Skin epidermis (tissue), 12 donors: ENCODE results near the gene PELI1.

ENCODE experiments used
- H3K27ac ChIP-seq, 21 experiments: fragments of 200-600 bp; sonication (generic) in 11 of 21; one replicate each; pipeline ENCODE4 v1.5.0; 2020; ENCODE audit warnings: mild to moderate bottlenecking in 3 of 21, inconsistent platforms in 2 of 21, moderate library complexity in 2 of 21
- H3K4me3 ChIP-seq, 7 experiments: fragments of 200-600 bp; sonication (generic) in 2 of 7; one replicate each; pipeline ENCODE4 v1.5.0; 2020; ENCODE audit warnings: inconsistent platforms in 2 of 7, mild to moderate bottlenecking in 2 of 7, moderate library complexity in 1 of 7

PELI1 gene, protein sequence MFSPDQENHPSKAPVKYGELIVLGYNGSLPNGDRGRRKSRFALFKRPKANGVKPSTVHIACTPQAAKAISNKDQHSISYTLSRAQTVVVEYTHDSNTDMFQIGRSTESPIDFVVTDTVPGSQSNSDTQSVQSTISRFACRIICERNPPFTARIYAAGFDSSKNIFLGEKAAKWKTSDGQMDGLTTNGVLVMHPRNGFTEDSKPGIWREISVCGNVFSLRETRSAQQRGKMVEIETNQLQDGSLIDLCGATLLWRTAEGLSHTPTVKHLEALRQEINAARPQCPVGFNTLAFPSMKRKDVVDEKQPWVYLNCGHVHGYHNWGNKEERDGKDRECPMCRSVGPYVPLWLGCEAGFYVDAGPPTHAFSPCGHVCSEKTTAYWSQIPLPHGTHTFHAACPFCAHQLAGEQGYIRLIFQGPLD

DNA sequence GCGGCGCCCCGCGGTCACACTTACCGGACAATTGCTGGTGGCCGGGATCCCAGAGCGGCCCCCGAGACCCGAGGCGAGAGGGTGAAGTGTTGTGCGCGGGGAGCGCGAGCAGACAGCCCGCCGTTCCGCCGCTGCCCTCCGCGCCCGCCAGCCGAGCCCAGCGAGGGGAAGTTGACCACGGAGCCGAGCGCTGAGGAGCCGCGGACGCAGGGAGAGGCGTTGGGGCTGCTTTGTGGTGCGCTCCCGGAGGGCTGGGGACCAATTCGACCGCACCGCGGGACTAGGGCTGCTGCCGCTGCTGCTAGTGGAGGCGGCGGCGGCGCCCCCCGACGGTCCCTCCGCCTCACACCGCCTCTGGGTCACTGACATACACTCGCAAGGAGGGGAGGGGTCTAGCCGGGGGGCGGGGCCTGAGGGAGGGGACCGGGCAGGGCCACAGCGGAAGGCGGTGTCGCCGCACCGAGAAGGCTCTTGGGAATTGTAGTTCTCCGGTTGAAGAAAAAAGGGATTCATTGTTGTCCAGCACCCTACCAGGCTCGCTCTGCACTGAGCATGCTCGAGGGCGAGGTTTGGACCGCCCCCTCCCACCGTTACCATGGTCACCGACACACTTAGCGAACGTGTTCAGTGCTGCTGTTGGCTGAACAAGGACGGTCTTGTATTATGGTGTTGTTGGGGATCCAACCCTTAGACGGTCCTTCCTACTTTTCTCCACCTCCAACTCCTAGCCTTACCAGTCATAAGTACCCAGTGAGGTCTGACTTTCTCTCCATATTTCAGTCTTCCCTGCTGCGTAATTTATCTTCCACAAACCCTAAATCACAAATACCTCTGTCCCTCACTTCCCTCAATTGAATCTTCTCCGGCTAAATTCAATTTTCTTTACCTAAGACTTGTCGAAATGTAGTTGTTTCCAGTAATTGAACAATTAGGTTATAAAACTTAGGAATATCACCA, at the start of gene PELI1:
Gene PELI1 (minus strand): TSS at position 364 of the 957 bp plus-strand sequence. CDS start 36,110 bp downstream, outside the sequence.
- peak within 1 kb of the TSS; percentile 84 to 99 (median 98) for H3K27ac ChIP-seq
- peak within 1 kb of the TSS; percentile 63 to 98 (median 93) for H3K4me3 ChIP-seq

DNA sequence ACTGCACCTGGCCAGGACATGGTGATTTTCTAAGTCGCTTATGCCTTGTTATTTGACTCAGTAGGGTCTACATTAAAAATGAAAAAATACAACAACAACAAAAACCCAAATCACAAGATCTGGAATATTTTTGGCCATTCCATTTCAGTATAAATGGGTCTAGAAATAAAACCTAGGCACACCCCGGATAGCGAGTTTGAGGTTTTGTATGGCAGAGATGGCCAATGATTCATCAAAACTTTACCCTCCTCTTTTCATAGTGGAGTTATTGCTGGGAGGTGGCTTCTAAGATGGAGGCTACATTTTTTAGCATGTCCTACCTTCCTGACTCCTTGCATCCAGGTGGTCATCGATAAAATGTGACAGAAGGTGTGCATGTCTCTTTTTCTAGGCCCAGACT, 49.3 kb upstream of the PELI1 start:
- no peak overlapping the region for H3K27ac ChIP-seq
- H3K4me3 ChIP-seq, result no peak overlapping the region

DNA sequence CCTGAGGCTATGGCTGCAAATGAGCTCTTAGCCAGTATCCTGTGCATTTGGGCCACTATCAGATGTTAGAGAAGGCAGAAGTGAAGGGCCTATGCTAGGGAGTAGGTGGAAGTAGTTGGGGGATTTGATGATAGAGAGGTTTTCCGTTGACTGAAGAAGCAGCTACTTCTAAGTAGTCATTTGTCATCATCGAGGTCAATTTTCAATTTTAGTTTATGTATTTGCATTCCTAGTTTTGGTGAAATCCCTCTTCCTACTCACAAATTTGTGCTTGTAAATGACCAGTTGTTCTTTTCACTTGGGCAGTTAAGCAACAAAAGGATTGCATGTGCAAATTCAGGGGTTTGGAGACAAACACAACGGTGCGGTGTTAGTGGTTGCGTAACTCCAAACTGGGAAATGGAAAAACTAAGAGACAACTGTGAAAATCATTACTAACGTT, 48.5 kb upstream of the PELI1 start:
- H3K4me3 ChIP-seq, result no peak overlapping the region
- H3K27ac ChIP-seq, result peak overlapping the region in 8 of 21 experiments; percentile 0 to 45 (median 32)

DNA sequence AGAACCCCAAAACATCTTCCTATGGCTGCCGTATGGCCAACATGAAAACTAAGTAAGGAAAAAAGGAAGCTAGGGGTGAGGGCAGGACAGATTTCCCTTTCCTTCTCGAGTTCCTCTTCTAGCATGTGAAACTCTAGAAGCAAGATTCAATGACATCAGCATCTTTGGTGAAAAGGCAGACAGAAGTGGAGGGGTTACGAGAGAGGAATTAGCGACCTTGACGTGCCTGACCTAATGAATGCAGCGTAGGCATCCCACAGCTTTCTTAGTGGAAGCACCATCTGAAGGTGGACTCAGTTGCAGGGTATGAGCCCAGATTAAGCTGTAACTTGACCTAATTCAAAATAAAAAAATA, 47.9 kb upstream of the PELI1 start:
- Histone ChIP-seq H3K27ac (peak overlapping the region in 9 of 21 experiments; percentile 0 to 45 (median 32)), H3K4me3 (no peak overlapping the region)

DNA sequence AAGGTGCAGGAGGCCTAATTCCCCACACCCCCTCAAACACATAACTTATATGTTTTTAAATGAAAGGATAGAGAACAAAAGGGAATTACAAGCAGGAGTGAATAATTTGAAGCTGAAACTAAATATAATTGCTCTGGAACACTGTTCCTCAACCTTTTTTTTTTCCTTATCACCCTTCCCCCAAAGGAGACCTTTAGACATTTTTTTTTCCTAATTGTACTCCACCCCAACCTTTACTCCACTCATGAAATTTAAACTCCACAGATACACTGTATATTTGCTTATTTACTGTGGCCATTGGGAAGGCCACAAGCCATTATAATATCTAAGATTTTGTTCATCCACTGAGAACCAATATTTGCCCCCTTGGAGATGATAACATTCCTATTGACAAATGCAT, 45.4 kb upstream of the PELI1 start:
- Histone ChIP-seq H3K4me3 (no peak overlapping the region), H3K27ac (peak overlapping the region in 1 of 21 experiments; percentile 14)

DNA sequence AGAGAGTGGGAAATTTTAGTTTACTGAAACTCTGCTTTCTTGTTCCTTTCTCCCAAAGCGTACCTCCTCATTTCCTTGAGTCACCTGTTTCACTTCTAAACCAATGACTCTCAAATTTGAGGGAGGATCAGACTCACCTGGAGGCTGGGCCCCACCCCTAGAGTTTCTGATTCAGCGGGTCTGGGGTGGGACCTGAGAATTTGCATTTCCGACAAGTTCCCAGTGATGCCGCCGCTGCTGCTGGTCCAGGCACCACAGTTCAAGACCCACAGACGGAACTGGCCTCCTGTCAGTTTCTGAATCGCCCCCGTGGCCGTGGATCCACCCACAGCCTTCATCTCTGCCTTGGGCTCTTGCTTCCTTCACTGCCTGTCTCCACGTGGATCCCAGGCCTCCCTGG, 44.9 kb upstream of the PELI1 start:
- Histone ChIP-seq H3K4me3 (no peak overlapping the region), H3K27ac (no peak overlapping the region)

DNA sequence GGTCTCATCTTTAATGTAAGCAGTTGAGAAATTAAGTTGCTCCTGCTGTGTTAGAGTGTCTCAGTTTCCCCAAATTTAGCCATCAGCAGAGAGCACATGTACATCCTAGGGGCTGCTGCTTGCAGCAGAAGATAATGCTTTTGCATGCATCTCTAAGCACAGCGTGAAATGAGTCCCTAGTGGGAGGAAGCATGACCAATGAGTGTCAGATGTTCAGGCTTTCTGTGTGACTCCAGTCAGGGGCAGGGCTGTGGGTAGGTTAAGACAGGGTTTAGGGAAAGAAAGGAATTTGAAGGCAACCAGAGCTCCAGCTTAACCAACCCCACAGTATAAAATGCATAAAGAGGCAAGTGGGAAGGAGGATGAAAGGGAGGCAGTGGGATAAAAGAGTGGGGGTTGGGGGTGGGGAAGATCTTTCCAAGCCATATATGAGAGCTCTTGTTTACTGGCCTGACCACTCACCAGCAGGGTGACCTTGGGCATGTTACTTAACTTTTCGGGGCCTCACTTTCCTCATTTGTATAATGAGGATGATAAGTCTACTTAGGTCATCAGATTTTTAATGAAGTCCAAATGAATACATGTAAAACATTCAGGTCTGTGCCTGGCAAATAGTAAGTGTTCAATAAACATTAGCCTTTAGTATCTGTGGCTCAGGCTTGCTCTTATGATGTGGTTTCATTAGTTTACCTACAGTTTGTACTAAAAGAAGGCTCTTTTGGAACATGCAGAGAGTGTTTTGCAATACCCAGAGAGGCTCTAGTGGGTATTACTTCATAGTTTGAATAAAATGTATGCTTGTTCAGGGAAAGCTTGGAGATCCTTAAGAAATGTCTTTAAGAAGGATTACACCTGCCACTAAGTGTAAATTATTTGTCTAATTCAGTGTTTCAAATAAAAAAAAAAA, 42.7 kb upstream of the PELI1 start:
- Histone ChIP-seq H3K4me3 (no peak overlapping the region), H3K27ac (no peak overlapping the region)

DNA sequence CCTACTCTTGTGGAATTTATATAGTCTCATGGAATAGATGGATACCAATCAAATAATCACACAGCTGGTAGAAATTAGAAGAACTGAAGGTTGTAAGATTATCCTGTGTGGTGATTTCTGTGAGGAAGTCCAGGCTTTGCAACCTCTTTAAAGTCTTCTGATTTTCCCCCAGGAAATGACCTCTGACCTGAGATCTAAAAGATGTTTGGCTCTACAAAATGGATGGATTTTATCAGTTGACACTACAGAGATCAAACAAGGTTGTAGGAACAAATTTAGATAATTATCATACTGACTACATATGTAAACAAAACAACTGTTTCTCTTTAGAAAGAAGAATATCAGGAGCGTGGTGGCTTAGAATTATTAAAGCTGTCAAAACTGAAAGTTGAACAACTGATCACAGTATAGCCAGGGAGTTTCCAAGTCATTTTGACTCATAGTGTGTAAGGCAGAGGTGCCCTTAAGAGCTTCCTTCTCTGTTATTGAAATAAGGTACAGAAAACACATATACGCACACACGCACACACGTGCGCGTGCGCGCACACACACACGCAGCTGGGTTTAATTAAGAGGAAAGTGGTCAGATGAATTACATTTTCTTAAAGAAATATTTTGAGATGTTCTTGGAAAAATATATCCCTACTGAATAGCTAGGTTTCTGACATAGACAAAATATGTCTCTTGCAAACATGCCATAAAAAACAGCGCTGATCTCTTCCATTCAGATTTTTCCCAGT, 35.5 kb upstream of the PELI1 start:
- H3K4me3 ChIP-seq, result no peak overlapping the region
- H3K27ac ChIP-seq, result peak overlapping the region in 3 of 21 experiments; percentile 2 to 43 (median 7)

DNA sequence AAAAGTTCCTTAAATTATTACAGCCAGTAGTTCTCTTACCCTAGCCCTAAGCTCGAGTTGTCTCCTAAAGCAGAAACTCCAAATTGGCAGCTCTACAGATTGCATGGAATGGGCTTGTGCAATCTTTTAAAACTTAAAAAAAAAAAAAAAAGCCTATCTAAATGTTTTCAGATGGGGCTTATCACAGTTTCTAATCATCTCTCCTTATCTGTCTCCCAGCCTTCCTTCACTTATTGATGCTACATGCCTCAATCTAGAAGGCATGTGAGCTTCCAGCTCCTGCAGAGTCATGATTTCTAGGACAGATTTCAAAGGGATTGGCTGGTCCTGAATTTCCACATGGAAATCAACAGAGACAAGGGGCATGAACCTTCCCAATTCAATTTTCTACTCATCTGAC, 33.1 kb upstream of the PELI1 start:
- H3K4me3 ChIP-seq, result no peak overlapping the region
- H3K27ac ChIP-seq, result peak overlapping the region in 1 of 21 experiments; percentile 8

DNA sequence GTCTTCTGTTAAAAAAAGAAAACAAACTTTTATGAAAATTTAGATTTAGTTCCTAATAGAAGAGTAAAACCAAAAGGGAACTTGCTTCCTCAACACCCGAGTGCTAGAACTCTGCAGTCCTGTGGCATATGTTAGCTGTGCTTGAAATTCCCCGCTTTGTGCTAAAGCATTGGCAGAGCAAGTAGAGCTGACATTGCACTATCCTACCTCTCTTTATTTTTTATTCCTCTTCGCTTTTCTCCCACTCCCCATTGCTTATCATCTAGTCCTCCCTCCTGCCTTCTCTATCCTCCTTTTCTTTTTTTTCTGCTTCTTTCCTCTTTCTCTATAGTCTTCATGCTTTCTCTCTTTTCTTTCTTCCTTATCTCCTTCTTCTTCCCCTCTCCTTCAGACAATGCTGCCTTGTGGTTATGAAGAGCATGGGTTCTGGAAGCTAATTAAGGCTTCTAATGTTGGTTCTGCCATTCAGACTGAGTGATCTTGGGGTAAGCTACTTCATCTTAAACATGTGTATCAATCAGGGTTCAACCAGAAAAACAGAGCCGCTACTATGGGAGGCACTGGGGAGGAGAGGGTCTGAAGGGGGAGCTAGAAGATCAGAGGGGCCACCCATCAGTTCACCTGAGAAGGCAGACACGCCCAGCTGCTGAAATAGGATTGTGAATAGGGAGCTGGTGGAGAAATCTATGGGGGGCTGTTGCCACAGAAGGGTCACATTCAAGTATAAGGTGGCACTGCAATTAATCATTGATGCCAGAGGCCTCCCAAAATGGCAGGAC, 31.4 kb upstream of the PELI1 start:
- H3K27ac ChIP-seq, result no peak overlapping the region

DNA sequence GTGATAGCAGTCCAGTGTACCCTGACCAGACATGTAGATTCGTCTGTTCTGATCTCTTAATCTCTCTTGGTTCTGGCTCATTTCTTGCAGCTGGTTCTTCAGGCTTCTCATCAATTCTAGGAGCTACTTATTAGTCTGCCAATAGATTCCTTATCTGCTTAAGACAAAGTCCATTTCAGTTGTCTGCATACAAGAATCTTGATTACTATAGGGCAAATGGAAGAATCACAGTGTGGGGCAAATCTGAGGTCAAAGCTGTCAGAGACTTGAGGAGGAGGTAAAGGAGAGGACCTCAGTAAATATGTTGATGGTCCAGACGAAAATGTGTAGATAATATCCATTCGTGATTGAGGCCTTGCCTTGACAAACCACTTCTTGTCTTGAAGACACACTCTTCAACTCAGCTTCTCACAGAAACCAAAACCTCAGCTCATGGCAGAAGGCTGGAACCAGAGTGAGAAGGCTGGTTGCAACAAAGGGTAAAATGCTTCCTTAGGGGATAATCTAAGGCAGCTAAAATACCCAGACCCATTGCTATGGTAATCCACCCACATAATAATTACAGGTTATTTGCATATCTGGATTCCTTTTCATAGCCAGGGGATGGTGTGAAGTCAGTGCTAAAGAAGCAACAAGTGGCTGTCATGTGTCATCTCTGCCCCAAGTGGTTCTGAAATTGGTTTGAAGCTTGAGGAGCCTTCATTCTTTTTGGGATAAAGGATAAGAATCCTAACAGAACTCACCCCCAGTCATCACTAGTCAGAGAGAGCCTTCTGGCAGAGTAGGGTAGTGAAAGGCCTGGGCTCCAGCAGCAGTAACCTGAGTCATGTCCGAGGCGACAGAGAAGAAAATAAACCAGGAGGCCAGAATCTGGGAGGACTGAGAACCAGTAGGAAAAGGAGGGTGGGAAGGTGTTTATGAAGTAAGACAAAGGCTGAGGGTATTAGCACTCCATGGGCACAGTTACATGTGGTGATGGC, 29.2 kb upstream of the PELI1 start:
- H3K27ac ChIP-seq, result no peak overlapping the region
- H3K4me3 ChIP-seq, result no peak overlapping the region

More for the DNA sequence above, 31.4 kb upstream of the PELI1 start:
- no peak overlapping the region for H3K4me3 ChIP-seq

DNA sequence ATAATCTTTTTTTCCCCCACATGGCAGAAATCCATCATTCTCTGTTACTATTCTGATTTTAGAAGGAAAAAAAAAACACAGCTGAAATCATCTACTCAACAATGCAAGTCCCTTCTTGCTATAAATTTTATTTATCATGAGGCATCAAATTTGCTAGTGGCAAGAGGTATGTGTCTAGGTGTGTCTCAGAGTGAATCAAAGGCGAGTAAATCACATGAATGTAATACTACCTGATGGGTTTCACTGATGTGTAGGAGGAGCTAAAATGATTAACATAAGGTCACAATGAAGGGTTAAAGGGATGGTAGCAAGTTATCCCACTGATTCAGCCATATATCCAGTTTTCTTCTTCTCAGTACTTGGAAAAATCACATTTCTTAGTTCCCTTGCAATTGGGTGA, 24.5 kb upstream of the PELI1 start:
- Histone ChIP-seq H3K27ac (peak overlapping the region in 2 of 21 experiments; percentile 12 to 58), H3K4me3 (no peak overlapping the region)

DNA sequence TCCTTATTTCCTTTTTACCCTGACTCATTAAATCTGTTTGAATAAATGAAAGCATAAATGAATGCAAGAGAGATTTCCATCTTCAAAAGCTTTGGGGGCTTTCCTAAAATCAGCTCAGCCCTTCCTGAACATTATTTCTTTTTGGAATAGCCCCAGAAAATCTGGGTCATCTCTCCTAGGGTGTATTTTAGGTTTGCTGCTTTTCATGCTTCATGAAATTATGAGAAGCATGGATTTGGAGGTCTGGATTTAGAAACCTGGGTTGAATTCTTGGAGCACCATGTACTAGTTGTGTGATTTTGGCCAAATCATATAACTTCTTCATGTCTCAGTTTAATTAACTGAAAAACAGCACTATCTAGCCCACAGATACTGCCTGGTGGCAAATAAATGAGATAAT, 24.0 kb upstream of the PELI1 start:
- Histone ChIP-seq H3K27ac (peak overlapping the region in 3 of 21 experiments; percentile 10 to 58 (median 20)), H3K4me3 (no peak overlapping the region)

DNA sequence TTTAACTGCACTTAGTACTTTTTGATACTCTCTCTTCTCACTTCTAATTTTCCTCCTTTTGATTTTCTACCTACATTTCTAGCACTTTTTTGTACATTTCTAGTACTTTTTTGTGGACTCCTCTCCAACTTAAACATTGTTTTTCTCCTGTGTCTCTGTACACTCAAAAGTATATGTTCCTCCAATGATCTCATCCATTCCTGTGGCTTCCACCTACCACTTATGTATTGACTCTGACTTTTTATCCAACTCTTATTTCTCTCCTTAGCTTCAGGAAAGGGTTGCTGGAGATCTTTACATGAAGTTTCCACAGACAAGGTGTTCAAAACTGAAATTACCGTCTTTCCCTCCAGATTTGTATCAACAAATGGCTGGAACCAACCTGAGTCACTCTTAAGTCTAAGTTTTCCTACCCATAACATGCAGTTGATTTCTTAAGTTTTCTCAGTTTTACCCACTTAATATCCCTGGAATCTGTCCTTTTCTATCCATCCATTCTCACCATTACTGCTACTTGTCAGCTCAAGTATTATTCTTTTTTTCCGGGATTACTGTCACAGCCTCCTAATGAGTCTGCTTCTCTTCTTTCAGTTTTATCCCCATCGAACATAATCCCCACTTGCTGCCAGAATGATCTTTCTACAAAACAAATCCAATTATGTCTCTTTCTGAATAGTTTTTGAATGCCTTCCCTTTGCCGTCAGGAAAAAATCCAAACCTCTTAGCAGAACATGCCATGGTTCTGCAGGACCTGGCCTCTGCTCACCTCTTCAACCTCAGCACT, 22.6 kb upstream of the PELI1 start:
- Histone ChIP-seq H3K27ac (no peak overlapping the region), H3K4me3 (no peak overlapping the region)

DNA sequence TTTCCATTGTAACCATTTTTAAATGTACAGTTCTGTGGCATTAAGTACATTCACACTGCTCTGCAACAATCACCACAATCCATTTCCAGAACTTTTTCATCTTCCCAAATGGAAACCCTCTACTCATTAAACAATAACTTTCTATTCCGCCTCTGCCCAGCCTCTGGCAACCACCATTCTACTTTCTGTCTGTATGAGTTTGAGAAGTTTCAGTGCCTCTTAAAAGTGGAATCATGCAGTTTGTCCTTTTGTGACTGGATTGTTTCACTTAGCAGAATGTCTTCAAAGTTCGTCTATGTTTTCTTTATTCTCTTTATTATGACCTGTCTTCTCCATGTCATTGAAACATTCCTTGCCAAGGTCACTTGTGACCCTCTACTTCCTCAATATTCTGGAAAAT, 22.0 kb upstream of the PELI1 start:
- no peak overlapping the region for H3K4me3 ChIP-seq
- H3K27ac ChIP-seq, result no peak overlapping the region

DNA sequence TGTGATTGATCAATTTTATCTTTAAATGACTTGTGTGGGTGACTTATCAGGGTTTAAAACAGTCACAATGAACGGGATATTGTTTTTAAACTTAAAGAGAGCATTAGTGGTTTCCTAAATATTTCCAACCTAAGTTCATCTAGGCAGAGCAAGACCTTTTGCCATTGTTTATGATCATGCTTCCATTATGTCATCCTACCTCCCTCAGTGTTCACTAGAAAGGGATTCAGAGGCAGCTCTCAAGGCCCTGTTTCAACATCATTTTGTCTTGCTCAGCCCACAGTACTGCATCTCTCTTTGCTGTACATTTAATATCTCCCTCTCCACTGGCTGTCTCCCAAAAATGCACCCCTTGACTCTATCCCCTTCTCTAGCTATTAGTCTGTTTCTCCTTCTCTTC, 21.5 kb upstream of the PELI1 start:
- H3K27ac ChIP-seq, result no peak overlapping the region
- no peak overlapping the region for H3K4me3 ChIP-seq
